ENCODE data around the gene PCBD1. TPM values are rescaled to one million over a fixed set of nuclear protein-coding genes. Genes with fewer than 3 reads are reported as not detected.

Gene PCBD1
- total RNA-seq, 1 experiment from 2014 or later: 39.7 TPM

GRCh38 chr10:70921285-70921684, 32.9 kb upstream of the PCBD1 start:
- Histone ChIP-seq H4K91ac (ENCODE audit: insufficient read length, low read depth, low read length) (no peak overlapping the region), H2BK12ac (ENCODE audit: insufficient read length, low read depth, low read length) (no peak overlapping the region), H2BK120ac (ENCODE audit: low read depth, low read length, poor library complexity, severe bottlenecking) (no peak overlapping the region), H3K79me1 (ENCODE audit: insufficient read depth, low read depth, low read length, poor library complexity, severe bottlenecking) (no peaks in the 10 kb centered on the region), H3T11ph (ENCODE audit: low read length) (no peak overlapping the region), H2BK20ac (ENCODE audit: low read depth, low read length, poor library complexity, severe bottlenecking) (no peak overlapping the region), H4K5ac (ENCODE audit: insufficient read length, low read depth, low read length) (no peak overlapping the region), H3K27me3 (ENCODE audit: insufficient read depth, low read length) (no peaks in the 10 kb centered on the region), H2BK15ac (ENCODE audit: low read depth, low read length) (no peak overlapping the region), H3K79me2 (ENCODE audit: insufficient read depth, low read length) (no peaks in the 10 kb centered on the region), H4K8ac (replicated peaks; ENCODE audit: insufficient read length, low read depth, low read length) (no peak overlapping the region), H2AFZ (ENCODE audit: low read length) (no peak overlapping the region), H3K18ac (ENCODE audit: insufficient read length, low read depth, low read length) (no peak overlapping the region), H3K4me2 (ENCODE audit: insufficient read depth, insufficient read length, low read length) (no peak overlapping the region), H3K9me3 (ENCODE audit: control insufficient read depth, low read depth, low read length) (no peaks in the 10 kb centered on the region), H3K56ac (ENCODE audit: insufficient read length, low read depth, low read length) (no peak overlapping the region), H3K23me2 (ENCODE audit: insufficient read length, low read depth, low read length, poor library complexity, severe bottlenecking) (no peaks in the 10 kb centered on the region), H3K4me1 (ENCODE audit: insufficient read depth, low read length) (no peaks in the 10 kb centered on the region), H2BK5ac (ENCODE audit: insufficient read length, low read length) (no peak overlapping the region), H3K23ac (ENCODE audit: insufficient read length, low read depth, low read length) (no peak overlapping the region), H3K4ac (ENCODE audit: low read depth, low read length) (no peak overlapping the region), H3K27ac (ENCODE audit: insufficient read length, low read depth, low read length) (no peak overlapping the region), H3K14ac (ENCODE audit: insufficient read depth, low read length) (no peak overlapping the region), H3K9ac (ENCODE audit: extremely low read depth, insufficient read length, low read length) (no peak overlapping the region), H2AK5ac (ENCODE audit: insufficient read length, low read length) (no peak overlapping the region), H4K20me1 (ENCODE audit: control insufficient read depth, insufficient read depth, insufficient read length) (no peaks in the 10 kb centered on the region)
- TF ChIP-seq CTCF (conservative IDR thresholded peaks at IDR 0.05): no peak
- peaks cover 13% of the 10 kb centered on the region for H3K27me3 Mint-ChIP-seq (ENCODE audit: low read depth)
- H3K4me3 Mint-ChIP-seq: no peak overlapping the region
- no peaks in the 10 kb centered on the region for H3K9me3 Mint-ChIP-seq
- no peak overlapping the region for H3K27ac Mint-ChIP-seq
- no CpG with 5 or more reads among the region's 1 CpG for WGBS (ENCODE audit: extremely low coverage, insufficient read length, low lambda C conversion rate)
- no peak for DNase-seq
- H3K36me3 Mint-ChIP-seq (ENCODE audit: insufficient read depth in 1 of 3, low read depth in 3 of 3): no peaks in the 10 kb centered on the region
- peaks cover 0 to 8% of the 10 kb centered on the region in 2 experiments; a peak in 3 of 4 replicates for H3K4me1 Mint-ChIP-seq

All from H9 (cell line).